ENCODE data around the gene ETF1. TPM values are rescaled to one million over a fixed set of nuclear protein-coding genes. Genes with fewer than 3 reads are reported as not detected.

ETF1 gene
- total and polyA plus RNA-seq, 3 donors from 2014 or later = 74.3 to 103 (median 75.3) TPM

DNA sequence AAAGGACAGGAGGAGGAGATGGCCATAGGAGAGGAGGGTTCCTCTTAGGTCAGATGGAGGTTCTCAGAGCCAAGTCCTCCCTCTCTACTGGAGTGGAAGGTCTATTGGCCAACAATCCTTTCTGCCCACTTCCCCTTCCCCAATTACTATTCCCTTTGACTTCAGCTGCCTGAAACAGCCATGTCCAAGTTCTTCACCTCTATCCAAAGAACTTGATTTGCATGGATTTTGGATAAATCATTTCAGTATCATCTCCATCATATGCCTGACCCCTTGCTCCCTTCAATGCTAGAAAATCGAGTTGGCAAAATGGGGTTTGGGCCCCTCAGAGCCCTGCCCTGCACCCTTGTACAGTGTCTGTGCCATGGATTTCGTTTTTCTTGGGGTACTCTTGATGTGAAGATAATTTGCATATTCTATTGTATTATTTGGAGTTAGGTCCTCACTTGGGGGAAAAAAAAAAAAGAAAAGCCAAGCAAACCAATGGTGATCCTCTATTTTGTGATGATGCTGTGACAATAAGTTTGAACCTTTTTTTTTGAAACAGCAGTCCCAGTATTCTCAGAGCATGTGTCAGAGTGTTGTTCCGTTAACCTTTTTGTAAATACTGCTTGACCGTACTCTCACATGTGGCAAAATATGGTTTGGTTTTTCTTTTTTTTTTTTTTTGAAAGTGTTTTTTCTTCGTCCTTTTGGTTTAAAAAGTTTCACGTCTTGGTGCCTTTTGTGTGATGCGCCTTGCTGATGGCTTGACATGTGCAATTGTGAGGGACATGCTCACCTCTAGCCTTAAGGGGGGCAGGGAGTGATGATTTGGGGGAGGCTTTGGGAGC lies 74.7 kb downstream of the ETF1 start:
- no peak overlapping the region for H3K4me3 ChIP-seq
- intact Hi-C loops (cut with DNase I; ENCODE audit: low total_unique reads) = no loop called here
- no peak for DNase-seq
- WGBS, 2 donors = 81 to 89% methylated on average over 7 of the region's 7 CpGs
- peaks cover 8% of the 10 kb centered on the region for H3K4me1 ChIP-seq
- no peak overlapping the region for H3K27ac ChIP-seq
- no peaks in the 10 kb centered on the region for H3K27me3 ChIP-seq
- no peaks in the 10 kb centered on the region for H3K9me3 ChIP-seq
- H3K36me3 ChIP-seq (ENCODE audit: low read depth, missing control alignments) = no peaks in the 10 kb centered on the region
- TF ChIP-seq, protein P1, sequence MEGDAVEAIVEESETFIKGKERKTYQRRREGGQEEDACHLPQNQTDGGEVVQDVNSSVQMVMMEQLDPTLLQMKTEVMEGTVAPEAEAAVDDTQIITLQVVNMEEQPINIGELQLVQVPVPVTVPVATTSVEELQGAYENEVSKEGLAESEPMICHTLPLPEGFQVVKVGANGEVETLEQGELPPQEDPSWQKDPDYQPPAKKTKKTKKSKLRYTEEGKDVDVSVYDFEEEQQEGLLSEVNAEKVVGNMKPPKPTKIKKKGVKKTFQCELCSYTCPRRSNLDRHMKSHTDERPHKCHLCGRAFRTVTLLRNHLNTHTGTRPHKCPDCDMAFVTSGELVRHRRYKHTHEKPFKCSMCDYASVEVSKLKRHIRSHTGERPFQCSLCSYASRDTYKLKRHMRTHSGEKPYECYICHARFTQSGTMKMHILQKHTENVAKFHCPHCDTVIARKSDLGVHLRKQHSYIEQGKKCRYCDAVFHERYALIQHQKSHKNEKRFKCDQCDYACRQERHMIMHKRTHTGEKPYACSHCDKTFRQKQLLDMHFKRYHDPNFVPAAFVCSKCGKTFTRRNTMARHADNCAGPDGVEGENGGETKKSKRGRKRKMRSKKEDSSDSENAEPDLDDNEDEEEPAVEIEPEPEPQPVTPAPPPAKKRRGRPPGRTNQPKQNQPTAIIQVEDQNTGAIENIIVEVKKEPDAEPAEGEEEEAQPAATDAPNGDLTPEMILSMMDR (IDR thresholded peaks at IDR 0.05) = no peak
- no peak for TF ChIP-seq POLR2A (IDR thresholded peaks at IDR 0.05)

DNA sequence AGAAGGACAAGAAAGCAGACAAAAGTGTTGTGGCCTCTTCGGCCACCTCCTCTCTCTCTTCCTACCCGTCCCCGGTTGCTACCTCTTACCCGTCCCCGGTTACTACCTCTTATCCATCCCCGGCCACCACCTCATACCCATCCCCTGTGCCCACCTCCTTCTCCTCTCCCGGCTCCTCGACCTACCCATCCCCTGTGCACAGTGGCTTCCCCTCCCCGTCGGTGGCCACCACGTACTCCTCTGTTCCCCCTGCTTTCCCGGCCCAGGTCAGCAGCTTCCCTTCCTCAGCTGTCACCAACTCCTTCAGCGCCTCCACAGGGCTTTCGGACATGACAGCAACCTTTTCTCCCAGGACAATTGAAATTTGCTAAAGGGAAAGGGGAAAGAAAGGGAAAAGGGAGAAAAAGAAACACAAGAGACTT lies 75.3 kb downstream of the ETF1 start:
- intact Hi-C loops (cut with DNase I; ENCODE audit: low total_unique reads) = no loop called here
- 47 to 75% methylated on average over 14 of the region's 14 CpGs for WGBS, 2 donors
- H3K4me1 ChIP-seq = peaks cover 11% of the 10 kb centered on the region

DNA sequence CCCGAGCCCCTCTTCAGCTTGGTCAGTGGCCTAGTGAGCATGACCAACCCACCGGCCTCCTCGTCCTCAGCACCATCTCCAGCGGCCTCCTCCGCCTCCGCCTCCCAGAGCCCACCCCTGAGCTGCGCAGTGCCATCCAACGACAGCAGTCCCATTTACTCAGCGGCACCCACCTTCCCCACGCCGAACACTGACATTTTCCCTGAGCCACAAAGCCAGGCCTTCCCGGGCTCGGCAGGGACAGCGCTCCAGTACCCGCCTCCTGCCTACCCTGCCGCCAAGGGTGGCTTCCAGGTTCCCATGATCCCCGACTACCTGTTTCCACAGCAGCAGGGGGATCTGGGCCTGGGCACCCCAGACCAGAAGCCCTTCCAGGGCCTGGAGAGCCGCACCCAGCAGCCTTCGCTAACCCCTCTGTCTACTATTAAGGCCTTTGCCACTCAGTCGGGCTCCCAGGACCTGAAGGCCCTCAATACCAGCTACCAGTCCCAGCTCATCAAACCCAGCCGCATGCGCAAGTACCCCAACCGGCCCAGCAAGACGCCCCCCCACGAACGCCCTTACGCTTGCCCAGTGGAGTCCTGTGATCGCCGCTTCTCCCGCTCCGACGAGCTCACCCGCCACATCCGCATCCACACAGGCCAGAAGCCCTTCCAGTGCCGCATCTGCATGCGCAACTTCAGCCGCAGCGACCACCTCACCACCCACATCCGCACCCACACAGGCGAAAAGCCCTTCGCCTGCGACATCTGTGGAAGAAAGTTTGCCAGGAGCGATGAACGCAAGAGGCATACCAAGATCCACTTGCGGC lies 75.9 kb downstream of the ETF1 start:
- TF ChIP-seq POLR2A (IDR thresholded peaks at IDR 0.05) = no peak
- TF ChIP-seq, protein P1 (IDR thresholded peaks at IDR 0.05) = no peak
- WGBS, 2 donors = 72 to 74% methylated on average over 37 to 45 of the region's 45 CpGs
- H3K9me3 ChIP-seq = no peaks in the 10 kb centered on the region
- H3K36me3 ChIP-seq (ENCODE audit: low read depth, missing control alignments) = no peaks in the 10 kb centered on the region
- no peaks in the 10 kb centered on the region for H3K27me3 ChIP-seq
- peaks cover 11% of the 10 kb centered on the region for H3K4me1 ChIP-seq
- intact Hi-C loops (cut with DNase I; ENCODE audit: low total_unique reads) = no loop called here
- no peak overlapping the region for H3K27ac ChIP-seq
- DNase-seq = no peak
- H3K4me3 ChIP-seq = peak overlapping the region in 1 of 2 donors; percentile 84

More for the DNA sequence above, 75.3 kb downstream of the ETF1 start:
- no peaks in the 10 kb centered on the region for H3K9me3 ChIP-seq
- no peak overlapping the region for H3K4me3 ChIP-seq
- DNase-seq = no peak
- H3K27me3 ChIP-seq = no peaks in the 10 kb centered on the region
- no peak overlapping the region for H3K27ac ChIP-seq
- H3K36me3 ChIP-seq (ENCODE audit: low read depth, missing control alignments) = no peaks in the 10 kb centered on the region
- no peak for TF ChIP-seq POLR2A (IDR thresholded peaks at IDR 0.05)
- TF ChIP-seq, protein P1 (IDR thresholded peaks at IDR 0.05) = no peak

DNA sequence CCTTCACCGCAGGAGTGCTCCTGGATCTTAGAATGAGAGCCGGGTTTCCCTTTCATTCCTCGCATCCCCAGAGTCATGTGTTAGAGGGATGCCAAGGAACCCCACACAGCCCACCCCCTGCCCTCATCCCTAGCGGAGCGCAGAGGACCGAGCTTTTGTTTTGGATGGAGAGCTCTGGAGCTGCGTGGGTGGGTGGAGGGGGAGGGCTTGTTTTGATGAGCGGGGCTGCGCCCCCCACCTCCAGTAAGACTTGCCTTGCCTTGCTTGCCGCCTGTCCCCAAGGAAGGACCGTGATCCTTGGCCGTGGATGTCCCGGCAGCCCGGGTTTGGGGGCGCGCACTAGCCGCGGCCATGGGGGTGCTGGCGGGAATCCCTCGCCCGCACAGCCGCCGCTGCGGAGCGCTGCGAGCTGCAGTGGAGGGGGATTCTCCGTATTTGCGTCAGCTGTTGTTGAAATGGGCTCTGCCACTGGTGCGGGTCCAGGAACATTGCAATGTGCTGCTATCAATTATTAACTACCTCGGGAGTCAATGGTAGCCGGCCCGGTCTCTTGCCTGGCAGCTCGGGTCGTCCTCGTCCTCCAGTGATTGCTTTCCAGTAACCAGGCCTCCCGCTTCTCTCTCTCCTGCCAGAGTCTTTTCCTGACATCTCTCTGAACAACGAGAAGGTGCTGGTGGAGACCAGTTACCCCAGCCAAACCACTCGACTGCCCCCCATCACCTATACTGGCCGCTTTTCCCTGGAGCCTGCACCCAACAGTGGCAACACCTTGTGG lies 76.7 kb downstream of the ETF1 start:
- Histone ChIP-seq H3K4me1 (peaks cover 11% of the 10 kb centered on the region), H3K9me3 (no peaks in the 10 kb centered on the region), H3K27ac (no peak overlapping the region), H3K27me3 (no peaks in the 10 kb centered on the region), H3K4me3 (peak overlapping the region; percentile 75 to 84), H3K36me3 (ENCODE audit: low read depth, missing control alignments) (no peaks in the 10 kb centered on the region)
- intact Hi-C loops (cut with DNase I; ENCODE audit: low total_unique reads) = no loop called here
- 11 to 22% methylated on average over 12 to 39 of the region's 39 CpGs for WGBS, 2 donors
- no peak for TF ChIP-seq POLR2A (IDR thresholded peaks at IDR 0.05)
- TF ChIP-seq, protein P1 (IDR thresholded peaks at IDR 0.05) = peak in 1 of 3 experiments; percentile 0
- no peak for DNase-seq

Data from testis (tissue), 3 donors.